Activated T-cell treated with anti-CD3 and anti-CD28 coated beads, Interleukin-2, amount 50 U/mL, for 1 hour (primary cell): Measurements from ENCODE around the gene S1PR1.

Experiments used
- DNase-seq: peaks from one replicate; pipeline ENCODE4 v3.0.0-alpha.2; 2020

Gene S1PR1

DNA sequence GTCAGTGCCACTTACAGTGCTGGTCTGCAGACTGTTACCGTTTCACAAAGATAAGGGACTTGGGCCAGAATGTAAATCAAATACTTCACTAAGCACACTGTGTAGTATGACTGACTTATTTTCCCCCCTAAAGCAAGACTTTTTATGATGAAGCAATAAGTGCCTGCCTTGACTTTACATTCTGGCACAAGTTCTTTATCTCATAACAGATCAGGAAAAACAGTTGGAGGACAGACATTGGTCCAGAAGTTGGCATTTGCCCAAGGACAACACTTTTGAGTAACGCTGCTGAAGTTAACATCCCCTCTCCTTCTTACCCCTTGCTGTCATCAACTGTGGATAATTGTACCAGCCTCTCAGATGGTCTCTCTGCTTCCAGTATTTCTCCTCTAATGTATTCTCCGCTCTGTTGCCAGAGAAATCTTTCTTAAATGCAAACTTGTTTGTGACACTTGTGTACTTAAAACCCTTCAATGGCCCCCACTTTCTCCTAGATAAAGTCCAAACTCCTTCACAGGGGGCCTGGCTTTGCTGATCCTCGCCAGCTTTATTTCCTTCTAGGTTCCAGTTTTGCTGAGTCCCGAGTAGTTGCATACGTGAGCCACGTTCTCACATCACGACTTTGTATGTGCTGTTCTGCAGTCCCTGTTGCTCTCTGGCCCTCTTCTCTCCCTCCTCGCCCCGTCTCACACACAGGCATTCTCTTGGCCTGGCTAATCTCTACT is 45.7 kb downstream of the S1PR1 start:
- DNase-seq, result no peak

DNA sequence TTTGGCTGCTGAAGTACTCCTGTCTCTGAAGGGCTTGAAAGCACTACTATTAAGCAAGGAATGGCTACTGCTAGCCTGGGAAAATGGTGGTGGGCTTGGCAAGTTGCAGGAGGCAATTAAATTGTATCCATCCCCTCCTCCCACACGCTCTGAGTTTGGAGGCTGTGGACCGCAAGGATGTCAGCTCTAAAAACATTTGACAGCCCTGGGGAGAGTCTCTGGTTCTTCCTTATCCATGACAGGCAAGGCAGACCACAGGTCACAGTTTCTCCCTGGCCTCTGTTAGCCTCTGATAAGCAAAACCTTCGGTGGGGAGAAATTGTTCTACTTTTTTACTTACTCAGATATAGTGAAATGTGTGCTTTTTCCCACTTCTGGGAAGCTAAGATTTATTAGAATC is 46.6 kb downstream of the S1PR1 start:
- DNase-seq, result no peak

DNA sequence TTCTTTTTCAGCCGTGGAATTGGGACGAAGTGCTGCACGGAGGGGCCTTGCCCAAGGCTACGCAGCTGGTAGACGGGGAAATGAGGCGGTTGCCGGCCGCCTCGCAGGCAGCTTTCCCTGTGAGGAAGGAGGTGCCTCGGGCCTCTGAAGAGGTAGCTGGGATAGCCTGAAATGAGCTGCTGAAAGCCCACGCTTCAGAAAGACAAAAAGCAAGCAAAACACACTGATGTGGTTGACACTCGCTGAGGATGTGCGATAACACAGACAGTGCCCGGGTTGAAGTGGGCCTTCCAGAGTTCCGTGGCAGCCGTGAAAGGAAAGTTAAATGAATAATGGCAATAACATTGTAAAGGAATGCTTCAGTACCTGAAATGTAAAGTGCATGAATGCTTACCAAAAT is 47.2 kb downstream of the S1PR1 start:
- peak; percentile 55 for DNase-seq

DNA sequence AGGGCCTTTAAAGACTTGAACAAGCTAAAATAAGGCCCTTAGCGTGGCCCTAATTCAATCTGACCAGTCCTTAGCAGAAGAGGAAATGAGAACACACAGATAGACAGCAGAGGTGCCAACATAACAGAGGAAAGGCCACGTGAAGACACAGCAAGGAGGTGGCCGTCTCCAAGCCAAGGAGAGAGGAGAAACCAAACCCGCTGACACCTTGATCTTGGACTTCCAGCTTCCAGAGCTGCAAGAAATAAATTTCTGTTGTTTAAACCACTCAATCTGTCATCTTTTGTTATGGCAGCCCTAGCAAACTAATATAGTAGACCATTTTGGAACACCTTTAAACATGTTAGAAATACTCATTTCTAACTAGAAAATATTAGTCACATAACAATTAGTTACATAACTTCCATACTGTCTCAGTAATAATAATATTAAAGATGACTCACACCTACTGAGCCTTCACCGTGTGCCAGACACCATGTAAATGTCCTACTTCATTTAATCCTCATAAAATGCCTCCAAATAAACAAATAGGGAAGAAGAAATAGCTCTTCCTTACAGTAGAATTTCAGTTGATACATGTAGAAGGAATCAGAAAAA is 47.9 kb downstream of the S1PR1 start:
- no peak for DNase-seq

DNA sequence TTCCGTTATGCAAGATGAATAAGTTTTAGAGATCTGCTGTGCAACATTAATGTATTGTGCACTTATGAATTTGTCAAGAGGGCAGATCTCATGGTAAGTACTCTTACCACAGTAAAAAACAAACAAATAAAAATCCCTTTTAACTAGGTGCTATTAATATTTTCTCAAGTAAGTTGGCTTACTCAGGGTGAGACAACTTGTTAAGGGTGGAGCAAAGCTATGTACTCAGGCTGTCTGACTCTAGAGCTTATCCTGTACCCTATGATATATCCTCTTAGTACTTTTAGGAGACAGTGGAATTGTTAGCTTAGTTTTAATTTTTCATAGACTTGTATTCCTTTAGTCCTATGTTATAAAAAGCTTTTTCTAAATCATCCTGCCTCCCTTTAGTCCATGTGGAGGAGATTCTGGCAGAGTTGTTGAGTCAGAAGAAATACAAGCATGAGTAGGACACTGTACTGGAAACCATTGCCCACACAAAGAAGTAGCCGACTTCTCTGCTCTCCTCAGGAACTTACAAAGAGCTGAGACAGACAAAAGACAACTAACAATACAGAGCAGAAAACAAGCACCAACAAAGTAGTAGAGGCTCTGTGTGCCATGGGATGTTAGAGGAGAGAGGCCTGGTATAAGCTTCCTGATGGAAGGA is 49.2 kb downstream of the S1PR1 start:
- DNase-seq, result no peak

DNA sequence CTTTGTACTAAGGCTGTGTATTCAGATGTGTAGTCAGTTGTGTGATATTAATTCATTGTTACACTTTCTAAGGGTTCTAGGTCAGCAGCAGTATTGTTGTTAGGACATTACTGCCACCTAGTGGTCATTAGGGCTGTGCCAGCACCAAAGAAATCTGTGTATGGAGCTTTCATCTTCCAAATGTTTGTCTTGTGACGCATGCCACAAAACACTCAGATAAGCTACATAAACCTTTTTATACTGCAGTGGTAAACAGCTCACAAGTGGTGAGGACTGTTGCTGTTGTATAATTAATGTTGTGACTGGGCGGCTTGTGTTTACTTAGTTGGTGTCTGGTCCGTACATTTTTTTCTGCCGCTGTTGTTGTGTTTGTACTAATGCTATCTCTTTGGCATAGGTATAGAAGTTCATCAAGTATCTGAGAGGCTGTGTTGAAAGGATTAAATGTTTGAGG is 51.7 kb downstream of the S1PR1 start:
- DNase-seq, result peak; percentile 60

DNA sequence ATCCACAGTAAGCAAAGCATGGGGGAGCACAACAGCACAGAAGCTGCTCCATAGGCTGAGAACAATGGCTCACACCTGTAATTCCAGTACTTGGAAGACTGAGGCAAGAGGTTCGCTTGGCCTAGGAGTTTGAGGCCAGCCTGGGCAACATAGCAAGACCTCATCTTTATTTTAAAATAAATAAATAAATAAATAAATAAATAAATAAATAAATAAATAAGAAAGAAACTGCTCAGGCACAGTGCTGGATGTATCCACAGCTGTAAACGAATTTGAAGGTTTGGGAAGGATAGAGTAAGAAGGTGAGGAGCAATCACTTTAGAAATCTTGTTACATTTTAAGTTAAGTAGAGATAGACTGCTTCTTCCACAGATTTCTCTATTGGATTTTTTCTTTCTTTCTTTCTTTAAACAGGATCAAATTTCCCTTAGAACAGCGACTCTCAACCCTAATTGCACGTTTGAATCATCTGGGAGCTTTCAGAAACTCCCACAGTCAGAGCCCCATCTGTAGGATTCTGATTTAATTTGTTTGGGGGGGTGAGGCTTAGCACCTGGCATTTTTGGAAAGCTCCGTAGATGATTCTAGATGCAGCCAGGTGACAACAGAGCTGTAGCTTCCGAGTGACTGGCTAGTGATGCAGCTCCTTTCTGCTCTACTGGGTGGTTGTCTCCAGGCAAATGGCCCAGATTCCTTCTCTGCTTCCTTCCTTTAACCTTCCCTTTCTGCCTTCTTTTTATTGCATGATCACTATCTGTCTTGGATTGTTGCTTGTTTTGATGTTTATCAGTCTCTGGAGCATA is 53.5 kb downstream of the S1PR1 start:
- DNase-seq, result no peak
